GM12873 (cell line): ENCODE results near the gene ANXA8L1.
"Not testable (repeated sequence)": the region's sequence is repeated elsewhere in the genome, so short reads cannot be mapped to it uniquely, and the experiment has no call there.

Source experiments
- TF ChIP-seq, protein P1 (sequence below): IDR thresholded peaks from 2 replicates; pipeline ENCODE4 v1.5.1; 2012; ENCODE audit warnings: low read depth, mild to moderate bottlenecking, moderate library complexity, low read length, control low read depth; ENCODE audit not compliant: insufficient read depth; ENCODE audit errors: missing control alignments

ANXA8L1 gene, protein sequence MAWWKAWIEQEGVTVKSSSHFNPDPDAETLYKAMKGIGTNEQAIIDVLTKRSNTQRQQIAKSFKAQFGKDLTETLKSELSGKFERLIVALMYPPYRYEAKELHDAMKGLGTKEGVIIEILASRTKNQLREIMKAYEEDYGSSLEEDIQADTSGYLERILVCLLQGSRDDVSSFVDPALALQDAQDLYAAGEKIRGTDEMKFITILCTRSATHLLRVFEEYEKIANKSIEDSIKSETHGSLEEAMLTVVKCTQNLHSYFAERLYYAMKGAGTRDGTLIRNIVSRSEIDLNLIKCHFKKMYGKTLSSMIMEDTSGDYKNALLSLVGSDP

GRCh38 chr10:46375406-46375805 is at the start of gene ANXA8L1:
ANXA8L1 (plus strand) TSS chr10:46375776; CDS start chr10:46375852, 76 bp downstream.
- TF ChIP-seq, protein P1, sequence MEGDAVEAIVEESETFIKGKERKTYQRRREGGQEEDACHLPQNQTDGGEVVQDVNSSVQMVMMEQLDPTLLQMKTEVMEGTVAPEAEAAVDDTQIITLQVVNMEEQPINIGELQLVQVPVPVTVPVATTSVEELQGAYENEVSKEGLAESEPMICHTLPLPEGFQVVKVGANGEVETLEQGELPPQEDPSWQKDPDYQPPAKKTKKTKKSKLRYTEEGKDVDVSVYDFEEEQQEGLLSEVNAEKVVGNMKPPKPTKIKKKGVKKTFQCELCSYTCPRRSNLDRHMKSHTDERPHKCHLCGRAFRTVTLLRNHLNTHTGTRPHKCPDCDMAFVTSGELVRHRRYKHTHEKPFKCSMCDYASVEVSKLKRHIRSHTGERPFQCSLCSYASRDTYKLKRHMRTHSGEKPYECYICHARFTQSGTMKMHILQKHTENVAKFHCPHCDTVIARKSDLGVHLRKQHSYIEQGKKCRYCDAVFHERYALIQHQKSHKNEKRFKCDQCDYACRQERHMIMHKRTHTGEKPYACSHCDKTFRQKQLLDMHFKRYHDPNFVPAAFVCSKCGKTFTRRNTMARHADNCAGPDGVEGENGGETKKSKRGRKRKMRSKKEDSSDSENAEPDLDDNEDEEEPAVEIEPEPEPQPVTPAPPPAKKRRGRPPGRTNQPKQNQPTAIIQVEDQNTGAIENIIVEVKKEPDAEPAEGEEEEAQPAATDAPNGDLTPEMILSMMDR, result not testable (repeated sequence)

DNA sequence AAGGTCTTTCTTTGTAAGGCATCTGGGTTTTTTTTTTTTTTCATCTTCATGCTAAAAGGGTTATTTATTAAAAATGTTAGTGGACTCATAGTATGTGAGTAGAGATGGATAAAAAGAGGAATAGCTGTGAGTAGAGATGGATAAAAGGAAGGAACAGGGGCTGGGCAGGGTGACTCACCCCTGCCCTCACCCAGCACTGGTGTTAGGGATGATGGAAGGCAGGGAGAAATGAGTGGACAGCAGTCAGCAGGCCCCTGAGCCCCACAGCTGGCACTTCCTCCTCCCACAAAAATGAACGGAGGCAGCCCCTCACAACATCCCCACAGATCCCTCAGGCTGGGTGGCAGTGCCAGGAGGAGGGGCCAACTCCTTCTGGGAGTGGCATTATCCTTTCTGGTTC is 49.5 kb upstream of the ANXA8L1 start:
- TF ChIP-seq, protein P1, result no peak

DNA sequence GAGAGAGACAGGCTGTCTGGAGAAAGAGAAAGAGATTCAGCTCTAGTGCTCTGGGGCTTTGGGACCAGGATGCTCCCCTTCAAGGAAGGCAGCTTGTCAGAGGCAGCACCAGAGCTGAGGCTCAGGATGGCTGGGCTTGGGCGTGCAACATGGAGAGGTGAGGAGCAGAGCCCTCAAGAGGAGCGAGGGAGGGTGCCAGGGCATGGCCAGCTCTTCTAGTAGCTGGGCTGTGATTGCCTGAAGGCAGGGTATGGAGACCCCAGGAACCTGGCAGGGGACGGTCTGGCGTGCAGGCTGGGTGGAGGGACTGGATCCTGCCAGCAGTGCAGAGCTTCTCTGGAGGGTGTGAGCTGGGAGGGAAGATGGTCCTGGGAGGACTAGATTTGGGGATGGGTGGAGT is 48.6 kb upstream of the ANXA8L1 start:
- TF ChIP-seq, protein P1, result no peak

GRCh38 chr10:46327685-46328084 is 47.9 kb upstream of the ANXA8L1 start:
- TF ChIP-seq, protein P1, result no peak

DNA sequence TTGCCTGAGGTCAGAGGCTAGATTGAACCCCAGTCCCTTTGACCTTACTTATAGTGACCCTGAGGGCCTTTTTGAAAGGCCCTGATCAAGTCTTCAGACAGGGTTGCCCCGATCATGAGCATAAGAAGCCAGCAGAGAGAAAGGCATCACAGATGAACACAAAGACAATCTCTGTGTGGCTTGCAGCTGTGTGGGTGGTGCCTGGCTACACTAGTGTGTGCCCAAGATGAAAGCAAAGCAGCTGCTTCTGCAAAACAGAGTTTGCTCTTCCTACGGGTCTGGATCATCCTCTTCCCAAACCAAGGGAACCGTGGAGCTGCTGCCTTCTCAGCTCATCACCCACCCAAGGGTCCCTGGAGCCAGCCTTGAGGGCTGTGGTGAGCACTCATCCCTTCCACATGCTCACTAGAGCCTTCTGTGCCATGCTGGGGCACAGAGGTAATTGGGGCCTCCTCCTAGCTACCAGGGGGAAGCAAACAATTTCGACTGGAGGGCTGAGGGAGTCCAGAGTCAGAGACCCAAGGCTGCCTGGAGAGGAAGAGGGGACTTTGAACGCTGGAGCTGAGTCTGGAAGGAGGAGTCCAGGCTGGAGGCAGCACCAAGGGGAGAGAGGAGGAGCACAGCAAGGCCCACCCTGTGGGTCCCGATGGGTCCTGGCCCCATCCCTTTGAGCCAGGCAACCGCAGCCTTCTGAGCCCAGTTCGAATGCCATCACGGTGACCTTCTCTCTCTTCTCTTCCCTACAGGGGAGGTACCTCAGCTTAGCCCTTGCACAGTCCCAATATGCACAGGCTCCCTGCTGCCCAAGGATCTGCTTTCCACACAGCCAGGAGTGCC is 46.5 kb upstream of the ANXA8L1 start:
- TF ChIP-seq, protein P1, result no peak

DNA sequence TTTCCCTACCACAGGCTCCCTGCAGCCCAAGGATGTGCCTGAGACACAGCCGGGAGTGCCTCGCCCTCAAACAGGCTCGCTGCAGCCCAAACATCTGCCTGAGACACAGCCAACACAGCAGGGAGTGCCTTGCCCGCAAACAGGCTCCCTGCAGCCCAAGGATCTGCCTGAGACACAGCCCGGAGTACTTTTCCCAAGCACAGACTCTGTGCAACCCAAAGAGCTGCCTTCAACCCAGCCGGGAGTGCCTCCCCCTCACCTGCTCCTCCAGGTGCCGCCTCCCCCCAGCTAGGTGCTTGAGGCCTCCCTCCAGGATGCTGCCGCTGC is 45.9 kb upstream of the ANXA8L1 start:
- TF ChIP-seq, protein P1, result no peak

DNA sequence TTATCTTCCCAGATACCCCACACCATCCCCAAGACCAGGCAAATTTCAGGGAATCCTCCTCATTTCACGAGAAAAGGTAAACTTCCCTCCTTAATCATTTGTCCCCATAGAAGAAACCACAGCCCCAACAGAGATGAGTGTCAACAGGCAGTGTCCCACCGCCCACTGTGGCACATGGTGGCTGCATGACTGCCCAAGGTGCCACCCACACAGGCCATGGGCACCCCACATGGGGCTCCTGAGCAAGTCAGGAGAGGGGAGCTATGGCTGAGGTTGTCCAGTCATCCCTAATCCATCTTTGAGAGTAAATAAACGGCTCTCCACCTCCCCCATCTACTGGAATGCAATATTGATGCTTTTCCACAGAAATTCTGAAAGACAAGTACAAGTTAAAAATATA is 44.7 kb upstream of the ANXA8L1 start:
- TF ChIP-seq, protein P1, result no peak
